Brain pericyte (primary cell): Measurements from ENCODE around the gene CAPZB.

Source experiments
- DNase-seq: peaks from one replicate; pipeline ENCODE4 v3.0.0-alpha.2; 2012; ENCODE audit warnings: low read depth, low spot score

Gene CAPZB

DNA sequence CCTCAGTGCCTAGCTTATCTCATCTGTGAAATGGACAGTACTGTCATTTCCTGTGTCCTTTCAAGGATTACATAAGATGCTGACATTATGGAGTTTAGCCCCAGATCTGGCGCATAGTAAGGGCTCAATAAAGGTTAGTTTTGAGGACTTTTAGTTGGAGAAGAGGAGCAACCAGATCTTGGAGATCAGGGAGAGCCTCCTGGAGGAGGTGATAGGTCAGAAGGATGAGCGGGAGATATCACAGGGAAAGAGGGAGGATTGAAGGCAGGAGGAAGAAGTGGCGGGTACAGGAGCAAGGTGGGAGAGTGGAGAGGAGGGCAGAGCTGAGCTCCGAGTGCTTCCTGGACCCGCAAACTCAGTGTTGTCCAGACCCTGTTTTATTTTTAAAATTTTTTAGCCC, 155.7 kb downstream of the CAPZB start:
- no peak for DNase-seq

DNA sequence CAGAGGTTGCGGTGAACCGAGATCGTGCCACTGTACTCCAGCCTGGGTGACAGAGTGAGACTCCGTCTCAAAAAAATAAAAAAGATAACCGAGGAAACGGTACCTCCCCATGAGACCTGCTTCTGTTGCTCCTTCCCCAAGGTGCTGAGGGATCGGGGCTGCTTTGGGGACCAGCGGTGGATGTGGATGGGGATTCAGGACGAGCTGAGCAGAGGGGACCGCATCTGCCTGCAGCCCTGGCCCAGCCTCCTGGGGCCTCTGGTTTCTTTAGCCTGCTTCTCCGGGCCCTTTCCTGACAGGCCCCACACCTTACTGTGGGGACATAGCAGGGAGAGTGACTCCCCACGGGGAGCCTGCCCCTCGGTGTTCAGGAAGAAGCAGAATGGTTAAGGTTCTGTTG, 156.2 kb downstream of the CAPZB start:
- no peak for DNase-seq

DNA sequence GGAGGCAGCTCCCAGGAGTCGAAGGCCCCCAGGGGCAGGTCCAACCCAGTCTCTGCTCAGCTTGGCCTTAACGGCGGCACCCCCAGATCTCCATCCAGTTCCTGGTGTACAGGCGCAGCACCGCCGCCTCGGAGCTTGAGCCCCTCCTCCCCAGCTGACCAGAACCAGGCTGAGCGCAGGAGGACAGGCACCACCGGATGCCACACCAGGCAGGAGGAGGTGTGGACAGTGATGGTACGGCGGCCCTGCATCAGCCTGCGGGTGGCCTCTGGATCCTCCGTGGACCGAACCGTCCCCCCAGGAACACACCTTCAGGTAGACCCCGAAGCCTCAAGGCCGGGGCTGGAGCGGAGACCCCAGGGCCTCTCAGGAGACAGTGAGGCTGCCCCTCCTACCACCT, 156.9 kb downstream of the CAPZB start:
- DNase-seq = no peak

DNA sequence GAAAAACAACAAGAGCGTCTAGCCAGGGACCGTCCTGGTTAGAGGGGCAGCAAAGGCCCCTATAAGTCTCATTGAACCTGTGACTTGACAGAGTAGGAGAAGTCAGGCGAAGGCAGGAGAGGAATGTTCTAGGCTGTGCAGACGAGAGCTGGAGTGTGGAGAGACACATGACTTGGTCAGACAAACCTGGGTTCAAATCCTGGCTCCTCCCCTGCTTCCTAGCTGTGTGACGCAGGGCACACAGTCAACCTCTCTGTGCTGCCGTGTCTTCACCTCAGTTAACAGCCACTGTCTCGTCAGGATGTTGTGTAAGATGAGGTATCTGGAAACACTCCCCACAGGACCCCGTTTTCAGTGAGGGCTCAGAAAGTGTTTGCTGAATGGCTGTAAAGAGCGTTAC, 157.6 kb downstream of the CAPZB start:
- DNase-seq = no peak

DNA sequence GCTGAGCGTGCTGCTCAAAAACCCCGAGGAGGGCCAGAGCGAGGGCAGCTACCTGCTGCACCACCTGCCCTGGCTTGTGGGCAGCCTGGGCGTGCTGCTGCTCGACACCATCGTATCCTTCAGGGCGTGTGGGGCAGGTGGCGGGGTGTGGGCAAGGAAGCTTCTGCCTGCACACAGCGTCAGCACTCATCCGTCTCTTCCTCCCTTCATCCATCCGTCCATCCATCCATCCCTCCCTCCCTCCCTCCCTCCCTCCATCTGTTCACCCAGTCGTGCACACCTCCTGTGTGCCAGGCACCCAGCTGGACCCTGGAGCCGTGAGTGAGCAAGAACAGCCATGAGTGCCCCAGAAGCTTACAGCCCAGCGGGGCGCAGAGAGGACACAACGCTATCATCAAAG, 158.0 kb downstream of the CAPZB start:
- no peak for DNase-seq

DNA sequence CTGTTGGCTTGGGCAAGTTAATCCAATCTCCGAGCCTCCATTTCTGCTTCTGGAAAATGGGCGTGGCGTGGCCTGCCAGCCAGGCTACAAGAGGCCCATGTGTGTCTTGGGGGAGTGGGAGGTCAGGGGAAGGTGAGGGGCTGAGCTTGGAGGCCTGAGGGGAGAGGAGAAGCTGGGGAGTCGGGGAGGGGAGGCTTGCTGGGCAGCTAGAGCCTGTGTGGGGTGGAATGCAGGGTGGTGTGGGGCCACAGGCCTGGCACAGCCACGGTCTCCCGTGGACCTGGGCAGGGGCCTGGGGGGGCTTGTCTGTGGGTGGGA, 158.6 kb downstream of the CAPZB start:
- no peak for DNase-seq

DNA sequence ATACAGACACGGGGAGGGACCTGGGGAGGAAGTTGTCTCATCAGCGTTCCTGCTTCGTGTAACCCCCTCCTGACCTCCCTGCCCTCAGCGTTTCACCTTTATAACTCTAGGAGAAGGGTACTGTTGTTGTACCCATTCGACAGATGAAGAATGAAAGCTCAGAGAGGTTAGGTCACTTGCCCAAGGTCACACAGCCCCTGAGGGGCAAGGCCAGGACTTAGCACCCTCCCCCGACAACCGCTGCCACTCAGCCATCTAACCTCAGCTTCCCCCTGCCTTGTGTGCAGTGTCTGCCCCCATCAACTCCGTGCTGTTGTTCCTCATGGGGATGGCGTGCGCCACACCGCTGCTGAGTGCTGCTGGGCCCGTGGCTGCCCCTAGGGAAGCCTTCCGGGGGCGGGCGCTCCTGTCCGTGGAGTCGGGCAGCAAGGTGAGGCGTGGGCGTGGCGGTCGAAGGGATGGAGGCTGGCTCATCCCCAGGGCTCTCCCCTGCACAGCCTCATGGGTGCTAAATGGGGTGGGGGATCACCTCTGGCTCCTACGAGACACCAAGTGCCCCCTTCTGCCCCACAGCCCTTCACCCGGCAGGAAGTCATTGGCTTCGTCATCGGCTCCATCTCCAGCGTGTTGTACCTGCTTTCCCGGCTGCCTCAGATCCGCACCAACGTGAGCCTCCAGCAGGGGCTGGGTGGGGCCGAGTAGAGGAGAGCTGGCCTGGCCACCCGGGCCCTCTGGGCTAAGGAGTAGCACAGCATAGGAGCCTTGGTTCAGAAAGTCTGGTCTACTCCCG, 159.2 kb downstream of the CAPZB start:
- DNase-seq = no peak

DNA sequence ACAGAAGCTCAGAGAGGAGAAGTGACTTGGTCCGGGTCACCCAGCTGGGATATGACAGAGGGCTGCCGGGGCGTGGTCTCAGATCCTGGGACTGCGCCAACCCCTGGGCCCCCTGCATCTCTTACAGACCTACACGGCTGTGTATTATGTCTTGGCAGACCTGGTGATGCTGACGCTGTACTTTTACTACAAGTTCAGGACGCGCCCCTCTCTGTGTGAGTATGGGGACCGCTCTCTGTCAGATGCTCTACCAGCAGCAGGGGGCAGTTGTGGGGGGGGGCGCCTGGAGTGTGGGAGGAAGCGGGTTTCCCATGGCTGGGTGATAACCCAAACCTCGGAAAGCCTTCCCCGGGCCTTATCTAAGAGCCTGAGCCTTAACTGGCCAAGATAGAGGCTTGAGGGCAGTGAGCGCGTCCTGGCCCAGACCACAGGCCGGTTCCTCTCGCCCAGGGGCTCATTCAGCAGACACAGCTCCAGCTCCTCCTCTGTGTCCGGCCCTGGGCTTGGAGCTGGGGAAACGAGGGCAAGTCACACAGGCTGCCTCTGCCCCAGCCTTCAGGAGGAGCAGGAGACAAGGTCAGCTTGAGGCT, 159.9 kb downstream of the CAPZB start:
- DNase-seq = no peak

DNA sequence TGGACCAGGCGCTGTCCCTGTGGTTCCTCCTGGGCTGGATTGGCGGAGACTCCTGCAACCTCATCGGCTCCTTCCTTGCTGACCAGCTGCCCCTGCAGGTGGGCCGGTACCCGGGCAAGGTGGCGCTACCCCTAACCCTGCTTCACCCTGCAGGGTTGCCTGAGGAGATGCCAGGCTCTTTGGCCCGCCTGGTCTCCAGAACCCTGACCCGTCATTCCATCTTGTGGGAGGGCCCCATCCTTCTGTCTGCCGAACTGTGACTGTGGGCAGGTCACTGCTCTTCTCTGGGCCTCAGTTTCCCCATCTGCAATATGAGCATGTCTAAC, 160.7 kb downstream of the CAPZB start:
- no peak for DNase-seq

DNA sequence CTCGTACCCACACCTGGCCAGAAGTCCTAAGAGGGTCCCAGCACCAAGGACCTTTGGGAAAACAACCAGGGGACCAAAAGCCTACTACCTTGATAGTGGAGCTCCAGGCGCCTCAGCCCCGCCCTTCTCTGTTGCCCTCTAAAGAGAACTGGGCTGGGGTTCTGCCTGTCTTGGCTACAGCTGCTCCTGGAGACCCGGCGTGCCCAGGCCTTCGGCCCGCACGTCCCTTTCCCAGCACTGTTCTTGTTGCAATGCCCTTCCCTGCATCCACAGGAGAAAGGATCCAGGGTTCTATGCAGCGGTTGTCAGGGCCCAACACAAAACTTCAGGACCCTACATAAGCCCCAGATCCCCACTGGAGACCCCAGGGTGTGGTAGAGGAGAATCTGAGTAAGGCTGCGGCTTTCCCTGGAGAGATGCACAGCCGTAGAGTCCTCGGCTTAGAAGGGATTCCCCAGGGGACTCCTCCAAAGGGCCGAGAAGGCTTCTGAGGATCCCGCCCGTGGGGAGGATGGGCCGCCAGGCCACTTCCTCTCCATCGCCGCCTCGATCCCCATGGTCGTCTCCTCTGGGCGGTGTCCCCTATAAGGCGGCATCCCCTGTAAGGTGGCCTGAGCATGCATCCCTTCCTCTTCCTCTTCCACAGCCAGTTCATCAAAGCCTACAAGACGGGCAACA, 161.2 kb downstream of the CAPZB start:
- DNase-seq = no peak

DNA sequence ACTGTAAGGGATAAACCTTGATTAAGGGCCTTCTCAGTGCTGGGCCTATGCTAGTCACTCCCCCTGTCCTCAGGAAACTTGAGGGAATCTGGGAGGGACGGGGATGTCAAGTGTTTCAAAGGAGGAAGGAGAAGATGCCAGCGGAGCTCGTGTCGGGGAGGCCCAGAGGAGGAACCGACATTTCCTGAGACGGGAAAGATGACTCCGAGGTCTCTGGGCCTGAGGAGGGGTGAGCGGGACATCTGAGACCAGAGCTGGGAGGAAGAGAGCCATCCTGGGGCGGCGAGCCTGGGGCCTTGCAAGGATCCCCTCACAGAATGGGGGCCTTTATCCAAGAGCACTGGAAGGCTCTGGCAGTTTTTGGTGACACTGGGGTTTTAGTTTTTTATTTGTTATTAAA, 162.9 kb downstream of the CAPZB start:
- no peak for DNase-seq

DNA sequence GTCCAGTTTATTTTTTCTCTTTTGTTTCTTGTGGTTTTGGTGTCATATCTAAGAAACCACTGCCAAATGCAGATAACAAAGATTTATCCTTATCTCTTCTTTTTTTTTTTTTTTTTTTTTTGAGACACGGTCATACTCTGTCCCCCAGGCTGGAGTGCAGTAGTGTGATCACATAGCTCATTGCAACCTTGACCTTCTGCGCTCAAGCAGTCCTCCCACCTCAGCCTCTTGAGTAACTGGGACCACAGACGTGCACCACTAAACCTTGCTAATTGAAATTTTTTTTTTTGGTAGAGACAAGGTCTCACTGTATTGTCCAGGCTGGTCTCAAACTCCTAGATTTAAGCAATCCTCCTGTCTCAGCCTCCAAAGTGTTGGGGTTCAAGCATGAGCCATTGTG, 164.3 kb downstream of the CAPZB start:
- no peak for DNase-seq

DNA sequence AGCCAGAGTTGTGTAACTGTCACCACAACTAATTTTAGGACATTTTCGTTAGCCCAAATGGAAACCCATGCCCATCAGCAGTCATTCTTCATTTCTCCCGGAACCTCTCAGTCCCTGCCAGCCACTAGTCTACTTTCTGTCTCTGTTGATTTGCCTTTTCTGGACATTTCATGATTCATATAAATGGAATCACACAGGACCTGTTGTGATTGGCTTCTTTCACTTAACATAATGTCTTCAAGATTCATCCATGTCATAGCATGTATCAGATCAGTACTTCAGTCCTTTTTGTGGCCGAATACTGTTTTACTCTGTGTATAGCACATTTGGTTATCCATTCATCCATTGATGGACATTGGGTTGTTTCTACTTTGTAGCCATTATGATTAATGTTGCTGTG, 166.1 kb downstream of the CAPZB start:
- DNase-seq = no peak

DNA sequence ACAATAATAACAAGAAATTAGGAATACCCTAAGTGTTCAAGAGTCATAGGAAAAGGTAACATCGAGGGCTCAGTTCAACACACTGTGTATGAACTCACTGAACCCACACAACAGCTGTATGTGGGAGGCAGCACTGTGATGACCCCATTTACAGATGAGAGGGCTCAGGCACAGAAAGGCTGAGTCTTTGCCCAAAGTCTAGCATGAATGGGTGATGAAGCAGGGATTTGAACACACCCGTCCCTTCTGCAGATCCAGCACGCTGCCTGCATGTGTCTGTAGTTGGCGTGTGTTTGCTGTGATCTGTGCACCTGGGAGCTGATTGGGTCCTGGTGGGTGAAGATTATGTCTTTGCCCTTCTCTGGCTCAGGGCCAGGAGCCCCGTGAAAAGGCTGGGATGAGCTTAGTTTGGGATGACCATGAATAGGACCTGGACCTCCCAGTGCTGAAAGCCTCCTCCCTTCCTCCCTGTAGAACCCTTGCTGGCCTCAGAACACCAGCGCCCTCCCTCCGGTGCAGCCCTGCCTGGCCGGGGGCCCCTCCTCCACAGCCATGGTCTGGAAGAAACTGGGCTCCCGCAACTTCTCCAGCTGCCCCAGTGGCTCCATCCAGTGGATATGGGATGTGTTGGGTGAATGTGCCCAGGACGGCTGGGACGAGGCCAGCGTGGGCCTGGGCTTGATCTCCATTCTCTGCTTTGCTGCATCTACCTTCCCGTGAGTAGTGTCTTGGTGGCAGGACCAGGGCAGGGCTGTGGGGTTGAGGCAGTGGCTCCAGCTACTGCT, 168.0 kb downstream of the CAPZB start:
- no peak for DNase-seq

DNA sequence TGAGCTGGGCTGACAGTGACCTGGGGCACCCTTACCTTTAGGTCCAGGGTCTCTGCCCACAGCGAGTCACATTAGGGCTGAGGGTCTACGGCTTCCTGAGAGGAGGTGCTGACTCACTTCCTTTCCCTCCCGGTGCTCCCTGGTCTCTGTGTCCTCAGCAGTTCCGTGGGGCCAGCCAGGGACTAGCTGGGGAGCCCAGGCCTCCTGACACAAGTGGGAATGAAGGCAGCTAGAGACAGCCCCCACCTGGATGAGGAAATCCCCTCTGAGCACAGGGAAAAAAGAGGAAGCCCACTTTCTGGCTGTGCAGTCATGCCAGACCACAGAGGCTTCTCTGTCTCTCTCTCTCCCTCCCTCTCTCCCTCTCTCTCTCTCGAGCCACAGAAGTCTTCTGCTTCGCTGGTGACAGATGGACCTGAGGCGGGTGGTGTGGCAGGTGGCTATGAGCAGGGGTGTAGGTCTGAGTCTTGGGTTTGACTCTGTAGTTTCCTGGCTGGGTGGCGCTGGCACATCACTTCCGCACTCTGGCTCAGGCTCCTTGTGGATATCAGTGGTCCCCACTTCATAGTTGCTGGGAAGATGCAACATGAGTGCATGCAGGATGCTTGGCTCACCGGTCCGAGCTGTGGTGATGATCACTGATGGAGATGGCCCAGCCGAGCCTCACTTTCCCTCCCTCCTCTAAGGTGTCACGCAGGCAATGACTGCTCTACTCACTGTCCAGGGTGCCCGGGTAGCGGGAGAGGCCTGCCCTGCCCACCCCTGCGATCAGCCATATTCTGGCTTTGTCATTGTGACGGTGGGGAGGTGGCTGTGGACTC, 169.8 kb downstream of the CAPZB start:
- no peak for DNase-seq

DNA sequence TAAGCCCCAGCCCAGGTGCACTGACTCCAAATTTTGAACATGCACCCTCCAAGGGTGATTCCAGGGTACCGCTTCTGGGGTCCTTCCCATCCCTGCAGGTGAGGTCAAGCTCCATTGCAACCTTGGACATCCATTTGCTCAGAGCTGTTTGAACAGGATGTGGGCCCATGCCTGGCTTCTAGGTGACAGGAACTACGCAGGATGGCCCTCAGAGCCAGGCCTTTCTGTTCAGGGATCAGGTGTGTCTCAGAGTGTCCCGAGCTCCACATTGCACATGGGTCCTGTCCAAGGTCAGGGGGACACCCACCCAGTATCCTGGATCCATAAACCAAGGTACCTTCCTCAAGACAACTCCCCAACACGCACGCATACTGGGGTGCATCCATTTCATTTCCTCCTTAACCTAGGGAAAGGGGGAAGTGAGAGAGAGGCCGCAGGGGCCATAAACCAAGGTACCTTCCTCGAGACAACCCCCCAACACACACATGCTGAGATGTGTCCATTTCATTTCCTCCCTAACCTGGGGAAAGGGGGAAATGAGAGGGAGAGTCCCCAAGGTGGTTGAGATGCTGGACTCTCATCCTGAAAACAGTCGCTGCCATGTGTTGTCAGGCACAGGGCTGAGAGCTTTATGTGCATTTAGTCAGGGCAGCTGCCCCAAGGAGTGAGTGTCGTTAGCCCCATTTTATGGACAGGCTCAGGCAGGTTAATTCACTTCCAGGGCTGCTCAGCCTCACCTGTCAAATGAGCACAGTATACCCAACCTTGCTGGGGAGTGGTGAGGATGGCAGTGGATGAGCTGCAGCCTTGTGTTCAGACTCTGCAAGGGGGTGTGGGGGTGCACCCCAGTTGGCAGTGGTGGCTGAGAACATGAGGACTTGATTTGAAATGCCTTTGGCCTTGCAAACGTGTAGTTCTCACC, 171.1 kb downstream of the CAPZB start:
- DNase-seq = no peak

DNA sequence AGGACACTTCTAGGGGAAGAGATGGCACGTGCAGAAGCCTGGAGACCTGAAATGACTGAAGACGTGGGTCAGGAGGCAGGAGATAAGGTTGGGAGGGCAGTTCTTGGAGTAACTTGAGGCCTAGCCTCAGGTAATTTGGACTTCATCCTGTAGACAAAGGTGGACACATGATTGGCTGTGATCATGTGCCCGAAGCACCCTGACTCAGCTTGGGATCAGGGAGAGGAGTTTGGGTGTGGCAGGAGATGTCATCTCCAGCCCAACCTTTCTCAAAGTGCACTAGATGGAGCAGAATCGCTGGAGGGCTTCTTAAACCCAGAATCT, 171.7 kb downstream of the CAPZB start:
- DNase-seq = no peak

DNA sequence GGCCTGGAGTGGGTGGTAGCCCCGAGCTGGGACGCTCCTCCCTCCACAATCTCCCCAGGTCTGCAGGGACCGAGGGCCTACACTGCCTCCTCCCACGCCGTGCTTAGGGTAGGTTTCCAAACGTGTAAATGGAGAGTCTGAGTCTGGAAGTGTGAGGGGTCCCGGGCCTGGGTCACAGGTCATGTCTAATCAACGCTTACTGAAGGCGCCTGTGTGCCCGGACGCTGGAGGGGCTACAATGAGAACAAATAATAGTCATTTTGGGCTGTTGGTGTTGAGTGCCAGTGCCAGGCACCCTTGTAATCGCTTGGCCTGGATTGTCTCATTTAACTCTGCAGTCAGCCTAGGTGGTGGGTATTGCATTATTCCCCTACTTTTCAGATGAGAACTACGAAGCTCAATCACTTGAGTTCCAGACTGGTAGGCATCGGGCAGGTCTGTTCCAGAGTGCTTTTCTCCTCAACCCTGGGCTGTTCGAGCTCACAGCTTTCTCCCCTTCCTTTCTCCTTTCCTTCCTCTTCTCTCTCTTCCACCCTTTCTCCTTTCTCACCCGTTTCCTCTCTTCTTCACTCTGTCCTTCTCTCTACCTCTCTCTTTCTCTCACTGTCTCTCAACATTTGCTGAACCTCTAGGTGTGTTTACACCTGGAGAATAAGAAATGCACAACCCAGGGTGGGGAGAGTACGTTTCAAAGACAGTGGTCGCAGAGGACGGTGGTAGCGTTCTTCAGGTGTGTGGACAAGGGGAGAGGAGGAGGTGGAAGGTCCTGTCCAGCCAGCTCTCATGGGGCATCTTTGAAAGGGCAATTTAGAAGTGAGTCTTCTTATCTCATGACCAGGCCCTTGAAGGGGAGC, 172.3 kb downstream of the CAPZB start:
- DNase-seq = no peak

DNA sequence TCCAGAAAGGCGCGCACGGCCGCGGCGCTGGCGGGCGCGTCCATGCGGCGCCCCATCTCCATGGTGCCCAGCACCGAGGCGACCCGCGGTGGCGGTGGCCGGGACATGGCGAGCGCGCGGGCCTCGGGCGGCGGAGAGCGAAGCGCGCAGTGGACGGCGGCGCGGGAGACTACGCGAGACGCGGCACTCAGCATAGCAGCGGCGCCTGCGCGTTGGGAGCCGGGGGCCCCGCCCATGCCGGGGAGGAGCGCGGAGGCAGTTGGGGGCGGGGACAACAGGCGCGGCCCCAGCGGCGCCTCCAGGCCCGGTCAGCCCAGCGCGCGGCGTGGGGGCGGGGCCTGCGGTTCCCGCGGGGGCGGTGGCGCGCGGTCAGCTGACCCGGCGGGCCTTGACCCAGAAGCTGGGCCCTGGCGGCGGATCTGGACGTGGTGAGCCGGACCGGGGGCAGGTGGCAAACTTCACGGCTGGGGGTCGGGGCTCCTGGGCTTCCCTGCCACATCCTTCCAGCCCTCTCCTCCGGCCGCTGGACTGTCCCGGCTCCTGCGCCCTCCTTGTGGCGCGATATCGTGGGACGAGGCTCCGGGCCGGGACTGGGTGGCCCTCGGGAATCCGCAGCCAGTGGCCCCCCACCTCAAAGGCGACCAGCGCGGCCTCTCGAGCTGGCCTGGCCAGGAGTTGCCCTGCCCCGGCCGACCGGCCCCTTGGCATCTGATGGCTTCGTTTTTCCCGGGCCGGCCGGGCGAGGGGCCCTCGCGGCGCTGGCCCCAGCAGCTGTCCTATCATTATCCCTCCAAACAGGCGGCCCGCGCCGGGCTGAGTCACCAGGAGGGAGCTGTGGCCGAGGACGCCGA, 173.2 kb downstream of the CAPZB start, which contains the start of the genes AKR7A2 and SLC66A1:
Gene AKR7A2, minus strand, starts transcription at position 214 of the 851 bp plus-strand sequence. Its CDS starts 20 bp downstream, at position 194.
Gene SLC66A1, plus strand, starts transcription at position 396 of the 851 bp plus-strand sequence. CDS start 5,352 bp downstream, outside the sequence.
- peak; percentile 58 for DNase-seq
